Hematopoietic multipotent progenitor cell treated with erythropoietin and hydrocortisone succinate and interleukin-3 and kit ligand, for 6 days (in vitro differentiated cells): ENCODE measurements around the gene CBX5.

Experiments used
- DNase-seq: peaks from one replicate; pipeline ENCODE4 v3.0.0-alpha.2; 2015

CBX5 gene

DNA sequence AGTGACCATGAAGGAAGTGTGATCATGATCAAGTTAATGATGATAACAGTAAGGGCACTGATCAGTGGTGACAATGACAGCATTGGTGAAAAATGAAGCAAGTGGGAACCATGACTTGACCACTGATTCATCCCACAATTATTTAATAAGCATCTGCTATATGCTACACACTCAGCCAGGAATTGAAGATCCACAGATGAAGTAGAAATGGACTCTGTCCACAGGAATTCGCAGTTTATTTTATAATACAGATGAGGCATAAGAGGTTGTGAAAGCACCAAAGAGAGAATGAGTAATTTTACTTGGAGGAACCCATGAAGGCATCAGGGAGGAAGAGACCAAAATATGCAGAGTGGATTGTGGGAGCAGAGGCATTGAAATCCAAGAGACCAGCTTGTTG, 57.3 kb downstream of the CBX5 start:
- DNase-seq = no peak

DNA sequence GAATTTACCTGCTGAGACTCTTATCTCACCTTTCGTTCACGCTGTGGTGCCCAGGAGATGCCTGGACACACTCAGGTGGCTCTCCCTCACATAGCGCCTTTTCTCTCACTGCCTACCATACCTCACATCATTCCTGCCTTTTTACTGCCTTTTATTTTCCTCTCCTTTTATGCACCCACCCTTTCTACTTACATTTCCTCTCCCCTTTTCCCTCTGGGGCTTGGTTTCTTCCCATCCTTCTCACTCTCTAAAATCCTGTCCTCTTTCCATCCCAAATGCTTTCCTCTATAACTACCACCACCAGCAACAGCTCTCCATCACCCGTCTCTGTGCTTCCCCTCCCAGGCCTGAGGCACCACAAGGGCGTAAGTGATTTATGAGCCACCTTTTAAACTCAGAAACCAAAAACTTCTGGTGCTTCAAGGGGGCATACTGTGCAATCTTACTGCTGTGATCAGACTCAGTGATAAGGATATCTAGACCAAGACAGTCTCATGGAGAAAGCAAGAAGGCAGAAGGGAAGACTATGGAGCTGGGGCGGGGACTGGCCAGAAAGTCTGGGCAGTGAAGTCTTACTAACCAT, 58.4 kb downstream of the CBX5 start:
- no peak for DNase-seq

- no peak for DNase-seq
These were observed 59.4 kb downstream of the CBX5 start for GRCh38 chr12:54220567-54220966.

DNA sequence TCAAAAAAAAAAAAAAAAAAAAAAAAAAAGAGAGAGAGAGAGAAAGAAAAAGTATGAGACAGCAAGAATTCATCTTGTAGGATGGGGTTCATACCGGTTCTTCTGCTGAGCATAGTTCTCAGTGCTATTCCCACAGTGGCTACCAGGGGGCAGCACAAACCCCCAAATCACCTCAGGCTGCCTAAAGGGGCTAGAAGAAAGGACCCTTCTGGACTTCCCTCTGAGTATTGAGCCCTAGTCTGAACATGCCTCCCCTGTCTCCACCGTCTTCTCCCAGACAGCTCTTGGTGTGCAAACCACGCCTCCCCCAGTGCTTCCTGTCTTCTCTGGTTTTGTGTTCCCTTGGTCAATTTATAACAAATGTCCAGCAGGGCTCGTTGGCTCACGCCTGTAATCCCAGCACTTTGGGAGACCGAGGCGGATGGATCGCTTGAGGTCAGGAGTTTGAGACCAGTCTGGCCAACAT, 59.8 kb downstream of the CBX5 start:
- DNase-seq = peak; percentile 81

DNA sequence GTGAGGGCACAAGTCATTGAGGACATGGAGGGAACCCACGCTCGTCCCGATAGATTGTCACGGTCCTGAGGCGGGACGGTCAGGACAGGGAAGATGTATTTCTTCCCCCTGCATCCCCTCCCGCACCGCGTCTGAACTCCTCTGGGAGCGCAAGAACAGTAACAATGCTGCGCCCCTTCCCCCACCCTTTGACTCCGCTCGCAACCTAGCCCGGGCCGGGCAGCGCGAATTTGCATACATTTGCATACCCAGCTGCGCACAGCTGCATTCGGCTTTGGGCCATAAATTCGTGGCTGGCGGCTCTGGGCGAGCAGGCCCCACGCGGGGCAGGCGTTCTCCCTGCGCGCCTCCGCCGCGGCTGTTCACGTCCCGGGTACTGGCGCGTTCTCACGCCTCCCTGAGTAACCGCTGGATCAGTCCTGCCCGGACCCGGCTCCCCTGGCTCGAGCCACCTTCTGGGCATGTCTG, 62.1 kb downstream of the CBX5 start:
- DNase-seq = no peak

DNA sequence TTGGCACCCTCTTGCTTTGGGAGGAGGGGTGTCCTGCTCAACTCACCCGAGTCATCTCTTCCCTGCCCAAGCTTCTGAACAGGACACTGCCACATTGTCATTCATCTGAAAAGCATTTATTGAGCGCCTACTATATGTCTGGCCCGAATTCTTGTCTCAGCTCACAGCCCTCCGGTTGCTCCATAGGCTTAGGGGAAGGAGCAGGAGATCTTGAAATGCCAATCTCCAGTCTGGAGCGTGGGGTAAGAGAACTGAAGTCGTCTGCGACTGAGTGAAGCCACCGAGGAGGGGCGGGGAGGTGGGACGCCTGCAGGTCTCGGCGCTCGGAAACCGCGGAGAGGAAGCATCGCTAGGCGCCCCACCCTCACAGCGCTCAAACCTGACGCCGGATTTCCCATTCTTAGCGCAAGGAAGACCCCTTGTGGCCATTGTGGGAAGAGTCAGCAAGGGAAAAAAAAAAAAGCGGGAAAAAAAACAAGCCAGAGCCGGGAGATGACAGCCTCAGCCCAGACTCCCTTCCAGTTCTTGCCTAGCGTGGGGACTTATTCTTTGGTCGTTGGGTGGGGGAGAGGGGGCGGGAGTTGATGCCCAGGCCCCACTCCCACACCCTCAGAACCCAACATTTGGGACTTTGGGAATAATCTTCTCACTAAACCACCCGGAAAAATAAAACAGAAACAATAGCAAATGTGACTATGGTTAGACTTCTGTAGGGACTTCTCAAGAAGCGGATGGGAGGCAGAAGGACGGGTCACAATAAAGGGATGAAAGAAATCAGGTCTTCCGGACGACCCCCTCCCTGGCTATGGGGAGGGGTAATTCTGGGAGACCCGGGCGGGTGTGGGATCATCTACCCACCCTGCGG, 62.9 kb downstream of the CBX5 start:
- peak; percentile 94 for DNase-seq

DNA sequence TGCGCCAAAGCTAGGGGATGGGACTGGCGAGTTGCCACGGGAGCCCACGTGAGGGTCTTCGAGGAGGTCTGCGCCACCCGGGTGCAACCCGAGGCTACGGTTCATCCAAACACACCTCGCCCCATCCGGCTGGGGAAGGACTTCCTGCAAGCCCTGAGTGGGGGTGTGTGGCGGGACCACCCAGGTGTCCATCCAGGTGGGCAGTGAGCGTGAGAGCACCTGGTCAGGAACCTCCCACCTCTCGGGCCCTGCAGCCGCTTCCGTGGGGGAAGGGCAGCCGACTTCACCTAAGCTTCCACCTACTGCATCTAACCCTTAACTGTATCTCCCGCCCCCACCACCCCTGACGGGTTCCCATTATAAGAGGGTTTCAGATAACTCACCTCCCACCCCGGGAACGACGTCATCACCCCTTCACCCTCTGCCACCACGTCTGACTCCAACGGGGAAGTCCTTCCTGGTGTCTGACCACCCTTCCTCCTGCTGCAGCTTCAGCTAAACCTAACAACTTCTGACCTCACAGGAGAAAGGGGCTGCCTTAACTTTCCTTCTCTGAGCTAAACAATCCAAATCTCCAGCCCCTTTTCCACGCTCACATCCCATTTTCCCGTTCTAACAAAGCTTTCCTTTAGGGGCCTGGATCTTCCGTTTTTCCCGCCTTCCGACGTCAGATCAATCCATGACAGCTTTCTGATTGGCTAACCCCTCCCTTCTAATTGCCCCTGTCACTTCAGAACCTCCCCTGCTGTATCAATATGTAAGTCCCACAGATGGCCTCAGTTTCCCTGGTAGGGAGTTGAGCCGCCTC, 63.7 kb downstream of the CBX5 start:
- peak; percentile 40 for DNase-seq

DNA sequence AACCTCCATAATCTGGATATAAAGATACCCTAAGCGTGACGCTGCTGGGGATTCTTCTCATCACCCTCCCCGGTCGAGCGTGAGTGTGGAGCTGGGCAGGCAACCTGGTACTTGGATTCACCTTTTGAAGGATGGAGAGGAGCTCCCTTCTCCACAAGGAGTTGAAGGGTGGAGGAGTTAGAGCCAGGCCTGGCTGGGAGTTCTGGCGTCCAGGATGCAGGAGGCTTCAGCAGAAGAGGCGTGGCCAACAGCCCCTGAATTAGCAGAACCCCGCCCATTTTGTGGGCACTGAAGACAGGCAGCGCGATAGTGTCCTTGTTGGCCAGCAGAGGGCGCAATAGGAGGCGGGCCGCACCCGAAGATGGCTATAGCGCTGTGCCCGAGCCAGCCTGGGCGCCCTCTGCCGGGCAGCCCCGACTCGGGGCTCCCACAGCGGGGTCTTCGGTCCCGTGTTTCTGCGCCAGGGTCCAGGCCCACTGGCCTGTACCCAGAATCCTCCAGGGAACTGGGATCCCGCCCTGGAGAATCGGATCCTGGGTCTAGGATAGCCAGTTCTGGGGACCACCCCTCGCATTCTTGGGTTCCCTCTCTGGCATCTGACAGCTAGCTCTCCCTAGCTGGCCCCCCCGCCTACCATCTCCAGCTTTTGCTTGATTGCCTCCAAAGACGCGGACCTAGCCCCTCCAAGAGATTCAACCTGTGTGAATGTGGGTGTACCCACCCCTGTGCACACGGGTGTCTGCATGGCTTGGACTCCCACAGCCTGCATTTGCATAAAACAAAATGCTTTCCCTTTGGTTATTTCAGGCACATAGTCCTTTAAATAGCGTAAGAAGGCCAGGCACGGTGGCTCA, 65.1 kb downstream of the CBX5 start:
- DNase-seq = peak; percentile 98

DNA sequence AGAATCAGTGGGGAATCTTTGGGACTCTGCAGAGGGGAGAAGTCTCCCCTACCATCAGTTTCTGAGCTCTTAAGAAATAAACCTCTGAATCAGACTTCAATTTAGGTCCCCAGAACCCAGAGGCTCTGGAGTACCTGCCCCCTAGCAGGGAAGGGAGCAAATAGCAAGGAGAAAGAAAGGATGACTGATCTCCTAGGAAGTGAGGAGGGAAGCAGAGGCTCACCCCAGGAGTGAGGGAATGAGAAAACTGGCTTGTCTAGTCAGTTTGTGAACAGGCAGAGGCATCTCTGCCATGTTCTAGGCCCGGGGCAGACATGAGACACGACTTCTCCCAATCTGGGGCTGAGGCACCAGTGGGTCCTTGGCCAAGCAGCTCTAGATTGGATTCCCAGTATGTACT, 66.8 kb downstream of the CBX5 start:
- no peak for DNase-seq

DNA sequence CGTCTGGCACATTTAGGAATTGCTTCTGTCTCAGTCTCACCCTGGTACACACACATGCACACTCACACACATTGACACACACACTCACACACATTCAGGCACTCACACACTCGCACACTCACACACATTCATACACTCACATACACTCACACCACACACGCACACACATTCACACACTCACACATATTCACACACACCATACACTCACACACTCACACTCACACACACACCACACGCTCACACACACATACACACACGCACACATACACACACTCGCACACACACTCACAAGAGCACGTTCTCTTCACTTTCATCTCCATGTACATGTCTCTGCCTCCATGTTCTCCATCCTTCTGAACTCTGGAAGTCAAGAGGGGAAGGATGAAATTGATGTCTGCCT, 68.0 kb downstream of the CBX5 start:
- no peak for DNase-seq

DNA sequence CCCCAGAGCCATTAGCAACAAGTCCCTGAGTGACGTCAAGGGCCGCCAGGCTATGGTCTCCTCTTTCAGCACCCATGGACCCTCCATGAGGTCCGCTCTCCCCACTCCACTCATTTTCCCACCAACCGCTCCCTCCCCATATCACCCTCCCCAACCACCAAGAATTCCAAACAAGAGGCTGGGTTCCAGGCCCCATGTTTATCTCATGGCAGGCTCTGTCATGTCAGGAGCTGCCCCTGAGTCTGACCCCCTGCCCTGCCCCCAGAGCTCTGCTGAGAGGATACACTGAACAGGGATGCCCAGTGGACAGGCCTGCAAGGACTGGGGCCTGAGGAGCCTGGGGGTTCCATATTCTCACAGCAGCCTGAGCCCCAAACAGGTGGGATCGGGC, 69.5 kb downstream of the CBX5 start:
- no peak for DNase-seq

DNA sequence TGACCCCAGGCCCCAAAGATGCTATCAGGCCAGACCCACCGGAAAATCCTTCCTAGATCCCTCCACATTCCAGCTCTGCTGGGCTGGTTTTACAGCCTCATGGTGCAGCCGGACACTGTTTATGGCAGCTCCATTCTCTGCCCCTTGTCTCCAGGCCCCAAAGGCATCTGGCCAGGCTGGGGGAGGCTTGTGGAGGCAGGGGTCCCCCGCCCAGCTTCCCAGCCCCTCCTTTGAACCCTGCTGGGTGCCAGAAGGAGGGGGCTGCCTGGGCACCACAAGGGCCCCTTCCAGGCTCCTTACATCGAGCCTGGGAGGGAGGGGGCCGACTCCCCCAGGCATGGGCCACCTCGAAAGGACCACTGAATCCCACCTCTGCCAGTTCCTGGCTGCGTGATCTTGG, 71.3 kb downstream of the CBX5 start:
- no peak for DNase-seq

GRCh38 chr12:54207539-54208294, 72.2 kb downstream of the CBX5 start:
- DNase-seq = peak; percentile 75

GRCh38 chr12:54206791-54207190, 73.1 kb downstream of the CBX5 start:
- DNase-seq = no peak

DNA sequence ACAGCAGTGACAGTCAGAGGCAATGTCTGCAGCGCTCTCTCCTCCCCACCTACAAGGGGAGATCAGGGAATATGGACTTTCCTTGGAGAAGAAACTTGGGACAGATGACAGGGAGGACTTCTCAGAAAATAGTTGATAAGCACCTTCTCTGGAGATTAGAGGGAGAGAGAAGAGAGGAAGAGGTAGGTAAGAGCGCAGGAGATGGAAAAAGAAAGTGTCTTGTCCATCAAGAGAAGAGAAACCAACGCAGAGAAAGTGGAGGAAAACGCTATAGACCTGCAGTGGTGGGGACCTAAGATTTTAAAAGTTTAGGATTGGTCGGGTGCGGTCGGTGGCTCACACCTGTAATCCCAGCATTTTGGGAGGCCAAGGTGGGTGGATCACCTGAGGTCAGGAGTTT, 75.6 kb downstream of the CBX5 start:
- DNase-seq = no peak

DNA sequence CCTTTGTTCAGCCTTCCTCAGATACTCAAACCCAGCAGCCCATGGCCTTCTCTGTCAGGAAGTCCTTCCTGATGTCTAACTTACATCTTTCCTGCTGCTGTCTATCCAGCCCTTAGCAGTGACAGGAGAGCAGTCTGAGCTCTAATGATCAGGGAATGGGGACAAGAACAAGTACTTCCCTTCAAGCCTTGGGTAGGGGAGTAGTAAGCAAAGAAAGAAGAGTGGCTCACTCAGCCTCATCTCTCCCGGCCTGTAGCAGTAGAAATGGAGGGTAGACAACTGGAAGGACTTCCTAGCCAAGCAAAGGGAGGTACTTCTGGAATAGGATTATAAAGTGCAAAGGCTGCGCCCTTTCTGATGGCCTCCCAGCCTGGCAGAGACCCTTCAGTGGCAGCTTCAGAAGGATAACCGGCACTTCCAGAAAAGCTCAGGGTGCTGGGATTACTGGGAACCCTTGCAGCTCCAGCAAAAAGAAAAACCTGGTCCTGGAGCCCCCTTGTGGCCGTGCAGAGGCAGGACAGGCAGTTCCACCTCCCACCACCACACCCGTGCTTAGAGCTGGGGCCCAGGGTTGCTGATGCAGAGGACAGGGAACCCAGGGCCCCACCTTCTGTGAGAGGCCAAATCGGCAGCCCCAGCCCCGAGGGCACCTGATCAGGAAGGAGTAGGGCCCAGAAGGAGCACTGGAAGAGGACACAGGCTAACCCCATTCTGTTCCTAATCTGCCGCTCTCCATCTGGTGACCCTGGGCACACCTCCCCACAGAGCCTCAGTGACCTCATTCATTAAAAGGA, 78.7 kb downstream of the CBX5 start:
- peak; percentile 80 for DNase-seq

DNA sequence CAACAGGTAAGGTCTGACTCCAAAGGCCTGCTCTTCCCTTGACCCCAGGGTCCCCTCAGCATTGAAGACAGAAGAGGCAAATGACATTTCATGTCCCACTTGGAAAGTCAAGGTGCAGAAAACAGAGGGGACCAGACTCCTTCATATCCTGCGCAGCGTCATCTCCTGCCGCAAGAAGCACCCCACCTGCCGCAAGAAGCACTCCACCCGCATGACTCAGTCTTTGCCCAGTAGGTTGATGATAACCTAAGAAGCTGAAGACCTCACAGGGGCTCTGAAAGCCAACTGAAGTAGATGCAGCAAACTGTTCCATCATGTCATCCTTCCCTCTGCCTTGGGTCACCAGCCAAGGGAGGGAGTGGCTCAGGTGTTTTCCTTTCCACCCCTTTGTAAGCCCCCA, 79.5 kb downstream of the CBX5 start:
- DNase-seq = no peak

- no peak for DNase-seq
These were observed 80.0 kb downstream of the CBX5 start for GRCh38 chr12:54199917-54200316.

DNA sequence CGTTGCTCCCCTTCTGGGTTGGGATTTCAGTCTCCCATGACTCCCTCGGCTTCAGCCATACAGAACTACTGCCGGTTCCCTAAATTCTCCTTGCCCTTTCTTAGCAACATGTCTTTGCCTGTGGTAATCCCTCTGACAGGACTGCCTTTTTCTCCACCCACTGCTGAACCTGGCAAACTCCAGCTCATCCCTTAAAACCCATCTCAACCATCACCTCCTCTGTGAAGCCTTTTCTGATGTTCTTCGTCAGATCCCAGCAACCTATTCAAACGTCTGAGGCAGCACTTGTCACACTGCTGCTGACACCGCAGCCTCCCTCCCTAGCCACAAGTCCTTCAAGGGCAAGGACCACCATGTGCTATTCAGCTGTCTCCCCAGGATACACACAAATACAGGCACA, 80.9 kb downstream of the CBX5 start:
- DNase-seq = no peak

- DNase-seq = no peak
These were observed 82.5 kb downstream of the CBX5 start for GRCh38 chr12:54197431-54197909.

DNA sequence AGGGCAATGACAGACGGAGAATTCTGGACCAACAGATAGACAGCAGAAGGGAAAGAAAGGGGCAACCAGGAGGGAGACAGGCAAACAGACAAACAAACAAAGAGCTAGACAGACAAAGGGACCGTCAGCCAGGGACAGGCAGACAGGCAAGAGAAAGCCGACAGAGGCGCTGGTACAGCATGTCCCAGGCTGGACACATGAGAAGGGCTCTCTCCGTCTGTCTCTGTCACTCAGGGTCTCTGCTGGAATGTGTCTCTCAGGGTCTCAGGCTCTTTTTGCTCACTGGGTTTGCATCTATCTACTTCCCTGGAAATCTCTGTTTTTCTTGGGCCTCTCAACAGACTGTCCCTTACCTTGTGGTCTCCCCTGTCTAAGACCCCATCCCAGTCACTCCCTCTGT, 82.9 kb downstream of the CBX5 start:
- no peak for DNase-seq
